MV-4-11 (cell line): Measurements from ENCODE around the gene PCYOX1L.

Experiments
- DNase-seq: peaks from one replicate; lab custom pipeline; 2025; lab: John Stamatoyannopoulos, UW

Gene PCYOX1L

DNA sequence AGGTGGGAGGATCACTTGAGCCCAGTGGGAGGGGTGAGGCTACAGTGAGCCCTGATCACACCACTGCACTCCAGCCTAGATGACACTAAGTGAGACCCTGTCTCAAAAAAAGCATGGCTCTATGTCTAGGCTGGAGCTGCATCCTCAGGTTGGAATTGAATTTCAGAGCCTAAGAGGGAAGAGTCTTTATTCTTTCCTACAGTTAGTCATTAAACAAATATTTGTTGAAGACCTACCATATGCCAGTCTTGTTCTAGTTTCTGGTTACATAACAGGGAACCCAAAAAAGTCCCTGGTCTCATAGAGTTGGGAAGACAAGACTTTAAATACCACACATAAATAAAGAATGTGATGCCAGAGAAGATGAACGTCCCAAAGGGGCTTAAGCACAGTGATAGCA is 19.5 kb upstream of the PCYOX1L start:
- DNase-seq: no peak

GRCh38 chr5:149340920-149341319 is 16.9 kb upstream of the PCYOX1L start:
- no peak for DNase-seq

- DNase-seq: no peak
Measured at GRCh38 chr5:149341876-149342275, 16.0 kb upstream of the PCYOX1L start.

DNA sequence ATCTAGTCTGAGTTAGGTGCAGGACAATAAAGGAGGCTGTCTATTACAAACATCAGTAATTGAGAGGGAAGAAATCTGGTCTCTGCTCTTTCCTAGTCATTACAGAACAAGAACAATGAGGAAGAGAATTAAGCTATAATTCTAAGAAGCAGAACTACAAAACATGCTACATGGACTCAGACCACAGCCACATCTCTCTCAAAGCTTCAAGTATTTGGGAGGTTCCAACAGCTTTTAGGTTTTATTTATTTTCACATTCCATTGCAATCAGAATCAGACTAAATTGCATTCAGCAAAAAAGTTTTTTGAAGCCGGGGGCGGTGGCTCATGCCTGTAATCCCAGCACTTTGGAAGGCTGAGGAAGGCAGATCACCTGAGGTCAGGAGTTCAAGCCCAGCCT is 13.7 kb upstream of the PCYOX1L start:
- peak; percentile 68 for DNase-seq

DNA sequence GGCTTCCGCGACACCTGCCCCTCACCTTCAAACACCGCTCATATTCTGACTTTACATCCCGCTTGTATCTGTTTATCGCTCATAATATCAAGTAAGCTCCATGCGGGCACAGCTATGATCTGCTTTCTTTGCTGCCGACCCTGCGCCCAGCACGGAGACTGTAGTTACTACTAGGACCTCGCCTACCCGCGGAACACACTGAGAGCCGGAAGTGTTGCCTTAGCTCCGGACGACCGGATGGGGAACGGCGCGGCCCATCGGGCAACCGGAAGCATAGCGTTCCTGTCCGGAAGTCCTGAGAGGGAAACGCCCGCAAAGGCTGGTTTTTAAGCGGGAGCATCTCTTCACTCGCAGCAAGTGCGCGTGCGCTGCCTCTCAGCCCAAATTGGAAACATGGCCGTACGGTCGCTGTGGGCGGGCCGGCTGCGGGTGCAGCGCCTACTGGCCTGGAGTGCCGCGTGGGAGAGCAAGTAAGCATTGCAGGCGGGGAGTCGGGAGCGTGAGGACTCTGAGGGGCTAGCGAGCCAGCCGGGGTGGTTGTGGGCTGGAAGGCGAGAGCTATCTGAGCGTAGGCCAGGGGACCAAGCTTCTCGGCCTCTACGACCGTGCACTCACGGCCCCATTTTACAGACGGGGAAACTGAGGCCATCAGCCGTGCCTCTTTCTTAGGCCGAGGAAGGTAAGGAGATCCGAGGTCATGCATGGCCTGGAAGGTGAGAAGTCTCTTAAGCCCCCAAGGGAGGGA is 12.5 kb upstream of the PCYOX1L start, which contains the start of gene GRPEL2:
GRPEL2 (plus strand) TSS at position 353 of the 745 bp plus-strand sequence; CDS start at position 394, 41 bp downstream.
- DNase-seq: peak; percentile 97

GRCh38 chr5:149345892-149346222 is 12.0 kb upstream of the PCYOX1L start:
- DNase-seq: peak; percentile 28

GRCh38 chr5:149348518-149348917 is 9.3 kb upstream of the PCYOX1L start:
- DNase-seq: no peak

DNA sequence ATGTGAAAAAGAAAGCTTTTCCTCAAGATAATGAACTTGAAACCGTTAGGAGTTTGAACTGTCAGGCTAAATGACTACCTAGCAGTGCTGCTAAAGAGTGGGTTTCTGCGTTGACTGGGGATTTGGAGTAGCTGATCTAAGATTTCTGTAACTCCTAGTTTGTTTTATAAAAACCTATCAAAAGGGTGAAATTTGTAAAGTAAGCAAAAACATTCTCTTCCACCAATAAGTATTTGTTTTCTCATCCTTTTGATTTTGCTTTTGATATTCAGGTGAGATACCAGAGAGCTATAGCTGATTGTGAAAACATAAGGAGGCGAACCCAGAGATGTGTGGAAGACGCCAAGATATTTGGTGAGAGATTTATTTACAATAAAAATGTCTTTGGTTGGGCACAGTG is 8.5 kb upstream of the PCYOX1L start:
- DNase-seq: no peak

- no peak for DNase-seq
Measured at GRCh38 chr5:149352169-149352568, 5.7 kb upstream of the PCYOX1L start.

DNA sequence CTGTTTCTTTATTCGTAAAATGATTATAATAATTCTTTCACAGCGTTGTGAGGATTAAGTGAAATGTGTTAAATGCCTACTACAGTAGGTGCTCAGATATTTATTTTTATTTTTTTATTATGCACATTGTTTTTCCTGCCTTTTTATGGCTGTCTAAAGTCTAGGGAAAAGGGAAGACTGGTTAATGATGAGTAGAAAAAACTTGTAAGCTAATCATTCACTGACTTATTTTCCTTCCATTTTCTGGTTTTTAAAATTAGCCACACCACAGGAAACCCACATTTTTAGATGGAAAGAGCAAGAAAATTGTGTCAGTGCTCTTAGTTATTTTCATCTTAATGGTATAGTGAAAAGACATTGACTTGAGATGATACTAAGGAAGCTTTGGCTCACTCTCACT is 3.9 kb upstream of the PCYOX1L start:
- DNase-seq: no peak

- DNase-seq: no peak
Measured at GRCh38 chr5:149355688-149356087, 2.2 kb upstream of the PCYOX1L start.

DNA sequence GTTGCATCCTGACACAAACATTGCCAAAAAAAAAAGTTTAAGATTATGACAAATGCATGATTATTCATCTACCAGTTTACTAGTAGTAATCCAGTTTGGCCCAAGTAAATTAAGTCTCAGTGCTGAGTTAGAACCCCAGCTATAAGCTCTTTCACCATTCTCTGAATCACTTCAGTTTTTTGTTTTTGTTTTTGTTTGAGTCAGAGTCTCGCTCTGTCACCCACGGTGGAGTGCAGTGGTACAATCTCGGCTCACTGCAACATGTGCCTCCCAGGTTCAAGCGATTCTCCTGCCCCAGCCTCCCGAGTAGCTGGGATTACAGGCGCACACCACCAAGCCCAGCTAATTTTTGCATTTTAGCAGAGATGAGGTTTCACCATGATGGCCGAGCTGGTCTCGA is 1.5 kb upstream of the PCYOX1L start:
- DNase-seq: no peak

GRCh38 chr5:149358294-149358651 is 427 bp downstream of the PCYOX1L start:
- DNase-seq: peak; percentile 57

GRCh38 chr5:149358868-149359495 is 1.1 kb downstream of the PCYOX1L start:
- no peak for DNase-seq

DNA sequence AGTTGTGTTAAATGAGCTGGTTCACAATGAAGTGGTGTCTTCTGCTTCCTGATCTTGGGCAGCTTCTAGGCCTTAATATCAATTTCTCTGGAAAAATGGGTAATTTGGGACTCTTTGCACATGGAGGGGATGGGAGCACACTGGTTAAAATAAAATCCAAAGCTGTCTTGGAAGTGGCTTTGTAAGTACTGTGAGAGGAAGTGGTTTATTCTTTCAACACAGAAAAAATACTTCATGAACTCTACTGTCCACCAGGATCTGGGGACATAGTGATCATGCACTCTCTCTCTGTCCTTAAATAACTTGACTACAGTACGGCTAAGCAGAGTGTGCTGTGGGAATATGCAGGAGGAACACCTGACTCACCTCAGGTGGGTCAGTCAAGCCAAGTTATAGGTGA is 2.4 kb downstream of the PCYOX1L start:
- DNase-seq: peak; percentile 72

DNA sequence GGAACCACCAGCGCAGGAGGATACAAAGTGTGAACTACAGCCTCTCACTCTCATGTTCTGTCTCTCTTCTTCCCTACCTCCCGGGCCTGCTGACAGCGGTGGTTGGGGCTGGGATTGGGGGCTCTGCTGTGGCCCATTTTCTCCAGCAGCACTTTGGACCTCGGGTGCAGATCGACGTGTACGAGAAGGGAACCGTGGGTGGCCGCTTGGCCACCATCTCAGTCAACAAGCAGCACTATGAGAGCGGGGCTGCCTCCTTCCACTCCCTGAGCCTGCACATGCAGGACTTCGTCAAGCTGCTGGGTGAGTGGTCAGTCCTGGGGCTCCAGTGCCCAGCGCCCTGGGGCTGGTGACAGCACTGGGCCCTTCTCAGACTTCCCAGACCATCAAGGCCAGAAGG is 4.7 kb downstream of the PCYOX1L start:
- no peak for DNase-seq

- peak; percentile 62 for DNase-seq
Measured at GRCh38 chr5:149363358-149363757, 5.5 kb downstream of the PCYOX1L start.

DNA sequence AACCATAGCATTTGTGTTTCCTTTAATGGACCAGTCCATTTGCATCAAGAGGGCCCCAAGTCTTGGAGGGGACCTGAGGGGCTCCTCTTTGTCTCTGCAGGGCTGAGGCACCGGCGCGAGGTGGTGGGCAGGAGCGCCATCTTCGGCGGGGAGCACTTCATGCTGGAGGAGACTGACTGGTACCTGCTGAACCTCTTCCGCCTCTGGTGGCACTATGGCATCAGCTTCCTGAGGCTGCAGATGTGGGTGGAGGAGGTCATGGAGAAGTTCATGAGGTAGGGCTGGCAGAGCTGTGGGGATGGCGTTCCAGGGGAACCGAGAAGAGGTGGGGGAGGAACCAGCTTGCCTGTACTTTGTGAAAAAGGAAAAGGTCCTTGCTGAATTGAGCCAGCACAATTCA is 6.1 kb downstream of the PCYOX1L start:
- no peak for DNase-seq

DNA sequence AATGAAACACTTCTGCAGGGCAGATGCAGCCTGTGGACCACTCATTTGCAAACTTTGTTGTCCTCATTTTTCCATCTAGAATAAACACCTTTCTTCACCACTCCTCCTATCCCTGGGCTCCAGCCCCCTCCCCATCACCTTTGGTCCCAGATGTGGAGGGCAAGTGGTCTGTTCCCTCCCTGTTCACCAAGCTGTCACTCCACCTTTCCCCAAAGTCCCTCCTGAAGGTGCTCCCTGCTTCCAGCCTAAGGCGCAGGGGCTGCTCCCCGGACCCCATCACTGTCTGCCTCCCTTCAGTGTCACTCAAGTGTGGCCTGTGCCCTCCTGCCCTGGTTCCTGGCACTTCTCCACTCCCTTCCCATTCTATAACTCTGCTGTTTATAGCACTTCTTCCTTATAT is 6.9 kb downstream of the PCYOX1L start:
- no peak for DNase-seq

DNA sequence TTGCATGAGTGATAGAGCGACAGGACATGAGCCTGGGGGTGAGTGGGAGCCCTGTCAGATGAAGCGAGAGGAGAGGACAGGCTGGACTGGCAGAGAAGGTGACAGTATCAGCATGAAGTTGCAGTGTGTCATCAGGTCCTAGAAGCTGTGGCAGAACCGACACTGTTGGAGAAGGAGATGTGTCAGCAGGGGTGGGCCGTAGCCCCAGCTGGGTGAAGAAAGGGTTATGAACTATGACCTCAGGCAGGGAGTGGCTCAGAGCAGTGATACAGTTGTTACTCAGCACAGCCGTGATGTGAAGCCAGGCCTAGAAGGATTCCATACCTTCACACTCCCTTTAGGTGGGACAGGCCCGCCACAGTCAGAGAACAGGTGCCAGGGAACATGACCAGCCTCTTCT is 7.6 kb downstream of the PCYOX1L start:
- peak; percentile 48 for DNase-seq

DNA sequence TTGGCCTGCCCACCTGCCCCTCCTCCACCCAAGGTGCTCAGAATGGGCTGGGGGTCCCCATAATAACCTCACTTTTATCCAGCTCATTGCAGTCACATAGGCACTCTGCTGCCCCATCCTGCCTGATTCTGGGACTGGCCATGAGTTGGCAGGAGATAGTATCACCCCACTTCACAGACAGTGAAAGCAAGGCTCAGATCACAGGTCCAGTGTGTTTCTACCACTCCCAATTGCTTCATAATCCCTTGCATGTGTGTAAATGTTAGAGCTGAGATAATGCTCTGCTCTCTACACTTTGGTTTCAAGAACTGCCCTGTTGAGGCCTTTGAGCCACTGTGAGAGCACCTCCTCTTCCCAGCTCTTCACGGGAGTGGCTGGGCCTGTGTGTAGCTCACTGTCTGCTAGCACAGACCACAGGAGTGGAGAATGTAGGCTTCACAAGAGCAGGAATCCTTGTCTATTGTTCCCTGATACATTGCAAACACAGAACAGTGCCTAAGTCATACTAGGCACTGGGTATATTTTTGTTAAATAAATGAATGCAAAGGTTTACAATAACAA is 8.4 kb downstream of the PCYOX1L start:
- DNase-seq: peak; percentile 4

- DNase-seq: peak; percentile 81
Measured at GRCh38 chr5:149367249-149367971, 9.6 kb downstream of the PCYOX1L start.
